DOHH2 (cell line): ENCODE results near the gene UMAD1.

ENCODE experiments used
- H3F3A ChIP-seq: fragments of 200-600 bp; sonication (generic), shearing (Covaris generic); 2 replicates; pipeline ENCODE4 v1.6.0; 2016; ENCODE audit warnings: antibody characterized with exemption, mild to moderate bottlenecking; ENCODE audit not compliant: control insufficient read depth, insufficient read depth
- H3K27ac ChIP-seq: fragments of 200-600 bp; sonication (generic); 2 replicates; pipeline ENCODE4 v1.5.1; 2014; ENCODE audit warnings: low read depth, mild to moderate bottlenecking, low read length, moderate library complexity
- H3K27me3 ChIP-seq: fragments of 200-600 bp; sonication (generic); 2 replicates; pipeline ENCODE4 v1.6.1; 2014; ENCODE audit warnings: mild to moderate bottlenecking, low read length, mixed read lengths; ENCODE audit not compliant: control insufficient read depth
- H3K36me3 ChIP-seq: fragments of 200-600 bp; sonication (generic); 2 replicates; pipeline ENCODE4 v1.6.1; 2014; ENCODE audit warnings: mild to moderate bottlenecking, low read length, moderate library complexity, mixed read lengths; ENCODE audit not compliant: control insufficient read depth
- H3K4me1 ChIP-seq: fragments of 200-600 bp; sonication (generic); 2 replicates; pipeline ENCODE4 v1.6.1; 2014; ENCODE audit warnings: mild to moderate bottlenecking, low read length, mixed read lengths; ENCODE audit not compliant: control insufficient read depth
- H3K4me2 ChIP-seq: fragments of 200-600 bp; sonication (generic); 2 replicates; pipeline ENCODE4 v1.6.0; 2014; ENCODE audit warnings: mild to moderate bottlenecking, low read length, moderate library complexity
- H3K4me3 ChIP-seq: fragments of 200-600 bp; sonication (generic); 2 replicates; pipeline ENCODE4 v1.5.1; 2014; ENCODE audit warnings: mild to moderate bottlenecking, low read length, mixed read lengths
- H3K79me2 ChIP-seq: fragments of 200-600 bp; sonication (generic); 2 replicates; pipeline ENCODE4 v1.6.1; 2014; ENCODE audit warnings: mild to moderate bottlenecking, low read length, mixed read lengths; ENCODE audit not compliant: control insufficient read depth
- H3K9me2 ChIP-seq: fragments of 200-600 bp; sonication (generic); replicated peaks from 2 replicates; pipeline ENCODE4 v1.6.1; 2014; ENCODE audit warnings: mild to moderate bottlenecking, low read length, mixed read lengths; ENCODE audit not compliant: control insufficient read depth
- H3K9me3 ChIP-seq: fragments of 200-600 bp; sonication (generic); 2 replicates; pipeline ENCODE4 v1.6.1; 2014; ENCODE audit warnings: antibody characterized with exemption, low read length, mixed read lengths; ENCODE audit not compliant: control insufficient read depth, insufficient read depth
- H4K20me1 ChIP-seq: fragments of 200-600 bp; sonication (generic); 2 replicates; pipeline ENCODE4 v1.6.0; 2014; ENCODE audit warnings: low read depth, mild to moderate bottlenecking, antibody characterized with exemption, low read length, moderate library complexity; ENCODE audit not compliant: control insufficient read depth, insufficient read depth
- EZH2phosphoT487 ChIP-seq: fragments of 200-600 bp; sonication (generic); IDR thresholded peaks from 2 replicates; pipeline ENCODE4 v1.6.1; 2017; ENCODE audit warnings: borderline replicate concordance, mild to moderate bottlenecking, antibody characterized with exemption, low read length, moderate library complexity, mixed read lengths
- TF ChIP-seq, protein P1 (sequence below): fragments of 200-600 bp; sonication (generic); IDR thresholded peaks from one replicate; pipeline ENCODE4 v1.5.1; 2014; ENCODE audit warnings: antibody characterized with exemption, mild to moderate bottlenecking, low read depth, low read length; ENCODE audit not compliant: poor library complexity, severe bottlenecking

Gene UMAD1

DNA sequence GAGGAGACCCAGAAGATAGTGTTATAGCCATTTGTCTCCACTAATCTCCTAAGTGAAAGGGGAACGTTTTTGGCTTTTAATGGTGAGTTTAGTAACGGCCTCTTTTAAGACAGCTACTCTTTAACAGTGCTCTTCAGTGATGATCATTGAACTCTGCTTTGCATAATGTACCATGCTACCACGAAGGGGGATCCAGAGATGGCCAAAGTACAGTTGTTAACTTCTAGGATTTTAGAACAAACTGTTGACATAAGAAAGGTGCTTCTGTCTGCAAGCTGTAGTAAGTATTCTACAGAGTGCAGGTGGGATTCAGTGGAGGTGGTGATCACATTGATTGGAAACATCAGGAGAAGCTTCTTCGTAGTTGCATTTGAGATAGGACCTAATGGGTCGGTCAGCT, 192.0 kb downstream of the UMAD1 start:
- TF ChIP-seq, protein P1, sequence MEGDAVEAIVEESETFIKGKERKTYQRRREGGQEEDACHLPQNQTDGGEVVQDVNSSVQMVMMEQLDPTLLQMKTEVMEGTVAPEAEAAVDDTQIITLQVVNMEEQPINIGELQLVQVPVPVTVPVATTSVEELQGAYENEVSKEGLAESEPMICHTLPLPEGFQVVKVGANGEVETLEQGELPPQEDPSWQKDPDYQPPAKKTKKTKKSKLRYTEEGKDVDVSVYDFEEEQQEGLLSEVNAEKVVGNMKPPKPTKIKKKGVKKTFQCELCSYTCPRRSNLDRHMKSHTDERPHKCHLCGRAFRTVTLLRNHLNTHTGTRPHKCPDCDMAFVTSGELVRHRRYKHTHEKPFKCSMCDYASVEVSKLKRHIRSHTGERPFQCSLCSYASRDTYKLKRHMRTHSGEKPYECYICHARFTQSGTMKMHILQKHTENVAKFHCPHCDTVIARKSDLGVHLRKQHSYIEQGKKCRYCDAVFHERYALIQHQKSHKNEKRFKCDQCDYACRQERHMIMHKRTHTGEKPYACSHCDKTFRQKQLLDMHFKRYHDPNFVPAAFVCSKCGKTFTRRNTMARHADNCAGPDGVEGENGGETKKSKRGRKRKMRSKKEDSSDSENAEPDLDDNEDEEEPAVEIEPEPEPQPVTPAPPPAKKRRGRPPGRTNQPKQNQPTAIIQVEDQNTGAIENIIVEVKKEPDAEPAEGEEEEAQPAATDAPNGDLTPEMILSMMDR: no peak
- no peak for TF ChIP-seq EZH2phosphoT487
- H3K79me2 ChIP-seq: no peaks in the 10 kb centered on the region

DNA sequence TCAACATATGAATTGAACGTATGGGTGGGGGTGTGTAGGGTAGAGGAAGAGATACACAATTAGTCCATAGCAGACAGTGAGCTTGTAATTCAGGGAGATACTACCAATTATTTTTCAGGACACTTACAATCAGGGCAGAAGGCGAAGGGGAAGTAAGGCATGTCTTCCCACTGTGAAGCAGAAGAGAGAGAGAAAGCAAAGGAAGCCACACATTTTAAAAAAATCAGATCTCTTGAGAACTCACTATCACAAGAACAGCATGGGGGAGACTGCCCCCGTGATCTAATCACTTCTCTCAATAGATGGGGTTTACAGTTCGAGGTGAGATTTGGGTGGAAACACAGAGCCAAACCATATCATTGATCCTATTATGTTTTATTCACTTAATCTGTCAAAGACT, 194.2 kb downstream of the UMAD1 start:
- Histone ChIP-seq H3K4me2 (no peak overlapping the region), H4K20me1 (no peaks in the 10 kb centered on the region), H3K36me3 (no peaks in the 10 kb centered on the region), H3K4me1 (no peaks in the 10 kb centered on the region), H3K27ac (no peak overlapping the region), H3K4me3 (no peak overlapping the region), H3F3A (no peaks in the 10 kb centered on the region), H3K9me3 (no peaks in the 10 kb centered on the region), H3K79me2 (no peaks in the 10 kb centered on the region), H3K9me2 (no peaks in the 10 kb centered on the region; the same call in 1 of the 2 replicates), H3K27me3 (no peaks in the 10 kb centered on the region)
- TF ChIP-seq, protein P1: no peak
- TF ChIP-seq EZH2phosphoT487: no peak

More for the DNA sequence above, 192.0 kb downstream of the UMAD1 start:
- H3K4me1 ChIP-seq: no peaks in the 10 kb centered on the region
- H3K4me3 ChIP-seq: no peak overlapping the region
- no peak overlapping the region for H3K27ac ChIP-seq
- H3F3A ChIP-seq: no peaks in the 10 kb centered on the region
- no peaks in the 10 kb centered on the region for H3K9me3 ChIP-seq
- H3K9me2 ChIP-seq: no peaks in the 10 kb centered on the region
- H4K20me1 ChIP-seq: no peaks in the 10 kb centered on the region
- H3K36me3 ChIP-seq: no peaks in the 10 kb centered on the region
- H3K4me2 ChIP-seq: no peak overlapping the region
- no peaks in the 10 kb centered on the region for H3K27me3 ChIP-seq

DNA sequence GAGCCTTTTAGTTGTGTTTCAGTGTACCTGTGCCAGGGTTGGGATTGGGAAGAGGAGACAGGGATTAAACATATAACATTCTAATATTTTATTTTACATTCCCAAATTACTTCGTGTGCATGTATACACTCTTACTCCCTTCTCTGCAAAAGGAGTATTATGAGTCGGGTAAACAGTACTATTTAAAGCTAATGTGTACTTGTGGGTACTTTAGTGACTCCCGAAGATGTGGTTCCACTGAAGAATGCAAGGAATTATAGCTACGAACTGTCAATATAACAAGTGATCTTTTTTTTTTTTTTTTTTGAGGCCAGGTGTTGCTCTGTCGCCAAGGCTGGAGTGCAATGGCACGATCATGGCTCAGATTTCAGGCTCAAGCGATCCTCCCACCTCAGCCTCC, 200.5 kb downstream of the UMAD1 start:
- Histone ChIP-seq H3K27ac (no peak overlapping the region), H3K79me2 (no peaks in the 10 kb centered on the region), H3K9me3 (no peaks in the 10 kb centered on the region), H3K4me2 (no peak overlapping the region), H3K27me3 (no peaks in the 10 kb centered on the region), H4K20me1 (no peaks in the 10 kb centered on the region), H3K4me1 (0 out of 2 replicates have a peak, but pooled peaks cover 4% of the 10 kb centered on the region), H3K36me3 (no peaks in the 10 kb centered on the region), H3K4me3 (no peak overlapping the region), H3K9me2 (no peaks in the 10 kb centered on the region; the same call in 1 of the 2 replicates), H3F3A (no peaks in the 10 kb centered on the region)
- TF ChIP-seq, protein P1: no peak
- no peak for TF ChIP-seq EZH2phosphoT487

DNA sequence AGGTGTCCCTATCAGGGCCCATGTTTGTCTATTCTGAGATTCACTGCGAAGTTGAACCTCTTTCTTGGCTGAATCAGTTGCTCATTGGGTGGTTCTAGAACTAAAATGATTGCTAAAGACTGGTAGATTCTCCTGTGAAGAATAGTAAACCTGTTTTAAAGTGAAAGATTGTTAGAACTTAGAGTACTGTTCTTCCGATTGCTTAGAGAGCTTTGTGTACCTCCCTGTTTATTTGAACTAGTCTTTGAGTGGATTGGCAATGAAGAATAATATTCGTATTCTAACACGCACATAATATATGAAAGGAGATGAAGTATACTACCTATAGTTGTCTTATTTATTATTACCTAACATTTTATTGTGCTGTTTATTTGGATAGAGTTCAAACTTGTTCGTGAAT, 202.7 kb downstream of the UMAD1 start:
- Histone ChIP-seq H3K9me3 (no peaks in the 10 kb centered on the region), H3K4me2 (no peak overlapping the region), H4K20me1 (no peaks in the 10 kb centered on the region), H3K27ac (no peak overlapping the region), H3K36me3 (no peaks in the 10 kb centered on the region), H3K27me3 (no peaks in the 10 kb centered on the region), H3K4me3 (no peak overlapping the region), H3K9me2 (no peaks in the 10 kb centered on the region; the same call in 1 of the 2 replicates), H3F3A (no peaks in the 10 kb centered on the region), H3K79me2 (no peaks in the 10 kb centered on the region), H3K4me1 (peaks cover 7% of the 10 kb centered on the region)
- no peak for TF ChIP-seq EZH2phosphoT487
- TF ChIP-seq, protein P1: no peak
